Stimulated activated naive B cell treated with anti-CD40 and anti-IgM and Interleukin-4, amounts not matched to agents 10 μg/mL and 1 μg/mL and 100 μg/mL, for 72 hours (primary cell): ENCODE measurements around the gene TK2.
"Not testable (repeated sequence)": the region's sequence is repeated elsewhere in the genome, so short reads cannot be mapped to it uniquely, and the experiment has no call there.

Experiments used
- ATAC-seq, 2 donors: fragments of 150-1000 bp; cut with Tn5 transposase; replicated peaks; 2 replicates each; pipeline ENCODE4 v1.10.0; 2021; ENCODE audit warnings: moderate library complexity in 1 of 2
- DNase-seq: peaks from one replicate; pipeline ENCODE4 v3.0.0; 2021
- H3K27ac Mint-ChIP-seq: one replicate; pipeline ENCODE4 v1.8.0; 2022; ENCODE audit warnings: mild to moderate bottlenecking, mixed read lengths
- H3K27me3 Mint-ChIP-seq, 2 donors: one replicate each; pipeline ENCODE4 v1.8.0; 2022; ENCODE audit warnings: mixed read lengths in 2 of 2
- H3K36me3 Mint-ChIP-seq, 2 donors: one replicate each; pipeline ENCODE4 v1.8.0; 2022; ENCODE audit warnings: mixed read lengths in 2 of 2, mild to moderate bottlenecking in 1 of 2
- H3K4me1 Mint-ChIP-seq, 2 donors: one replicate each; pipeline ENCODE4 v1.8.0; 2022; ENCODE audit warnings: mixed read lengths in 2 of 2, mild to moderate bottlenecking in 1 of 2
- H3K4me3 Mint-ChIP-seq, 2 donors: one replicate each; pipeline ENCODE4 v1.8.0; 2022; ENCODE audit warnings: mild to moderate bottlenecking in 2 of 2, mixed read lengths in 2 of 2, moderate library complexity in 1 of 2
- H3K9me3 Mint-ChIP-seq, 2 donors: one replicate each; pipeline ENCODE4 v1.8.0; 2022; ENCODE audit warnings: mixed read lengths in 2 of 2, mild to moderate bottlenecking in 1 of 2

Gene TK2

DNA sequence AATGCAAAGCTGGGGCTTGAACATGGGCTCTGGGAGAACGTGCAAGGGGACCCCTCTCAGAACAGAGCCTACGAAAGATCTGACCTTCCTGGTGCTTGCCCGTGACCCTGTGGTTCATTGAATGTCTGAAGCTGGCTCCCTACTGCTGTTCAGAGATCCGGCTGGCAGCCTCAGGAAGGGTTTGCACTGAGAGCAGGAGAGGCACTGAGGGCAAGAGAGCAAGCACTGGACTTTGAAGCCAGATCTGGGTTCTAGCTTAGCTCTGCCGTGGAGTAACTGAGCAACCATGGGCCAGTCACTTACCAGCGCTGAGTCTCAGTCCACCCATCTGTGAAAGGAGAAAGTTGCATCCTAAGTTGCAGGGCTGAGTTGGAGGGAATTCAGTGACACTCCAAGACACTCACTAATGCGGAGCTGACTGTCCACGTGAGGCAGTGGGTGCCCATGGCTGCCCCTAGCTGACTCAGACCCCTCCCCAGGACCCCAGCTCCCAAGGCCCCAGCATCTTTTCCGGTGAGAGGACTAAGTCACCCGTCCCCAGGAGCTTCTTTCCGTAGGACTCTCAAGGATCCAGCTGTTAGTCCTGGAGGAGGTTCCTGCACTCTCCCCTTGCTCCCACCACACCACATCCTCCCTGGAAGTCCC, 81.5 kb downstream of the TK2 start:
- H3K4me3 Mint-ChIP-seq, result no peak overlapping the region
- DNase-seq, result no peak
- H3K9me3 Mint-ChIP-seq, result peaks cover 0 to 1% of the 10 kb centered on the region in 2 donors
- H3K36me3 Mint-ChIP-seq, result no peaks in the 10 kb centered on the region
- no peaks in the 10 kb centered on the region for H3K4me1 Mint-ChIP-seq
- peaks cover 49 to 57% of the 10 kb centered on the region in 2 donors for H3K27me3 Mint-ChIP-seq
- no peak overlapping the region for H3K27ac Mint-ChIP-seq
- no peak for ATAC-seq

DNA sequence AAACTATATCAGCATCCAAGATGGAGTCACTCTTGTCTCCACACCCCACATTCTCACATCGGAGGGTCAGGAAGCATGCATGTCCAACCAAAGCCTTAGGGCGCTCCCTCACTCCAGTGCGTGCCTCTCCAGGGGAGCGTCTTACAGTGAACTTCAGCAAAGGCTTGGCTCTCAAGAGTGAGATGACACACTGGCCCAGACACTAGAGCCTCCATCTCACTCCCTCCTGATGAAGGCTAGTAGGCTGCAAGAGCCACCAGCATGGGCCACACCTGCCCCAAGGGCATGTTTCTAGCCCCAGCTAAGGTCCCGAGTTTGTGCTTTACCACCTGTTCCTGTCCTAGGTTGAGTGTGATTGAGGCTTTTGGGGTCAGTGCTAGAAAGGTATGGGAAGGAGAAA, 82.3 kb downstream of the TK2 start:
- no peak overlapping the region for H3K4me3 Mint-ChIP-seq
- H3K27ac Mint-ChIP-seq, result no peak overlapping the region
- DNase-seq, result no peak
- no peak for ATAC-seq
- no peaks in the 10 kb centered on the region for H3K4me1 Mint-ChIP-seq
- peaks cover 0 to 1% of the 10 kb centered on the region in 2 donors for H3K9me3 Mint-ChIP-seq
- no peaks in the 10 kb centered on the region for H3K36me3 Mint-ChIP-seq
- peaks cover 56 to 65% of the 10 kb centered on the region in 2 donors for H3K27me3 Mint-ChIP-seq

DNA sequence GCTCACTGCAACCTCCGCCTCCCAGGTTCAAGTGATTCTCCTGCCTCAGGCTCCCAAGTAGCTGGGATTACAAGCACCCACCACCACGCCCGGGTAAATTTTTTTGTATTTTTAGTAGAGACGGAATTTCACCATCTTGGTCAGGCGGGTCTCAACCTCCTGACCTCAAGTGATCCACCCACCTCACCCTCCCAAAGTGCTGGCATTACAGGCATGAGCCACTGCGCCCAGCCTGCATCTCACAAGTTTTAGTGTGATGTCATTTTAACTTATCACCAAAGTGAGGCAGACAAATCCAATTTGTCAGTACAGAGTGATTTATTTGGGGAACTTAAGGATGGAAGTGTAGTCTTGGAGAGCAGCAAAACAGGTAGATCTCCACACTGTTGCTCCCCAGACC, 83.3 kb downstream of the TK2 start:
- peaks cover 60 to 70% of the 10 kb centered on the region in 2 donors for H3K27me3 Mint-ChIP-seq
- H3K4me1 Mint-ChIP-seq, DNase-seq, H3K4me3 Mint-ChIP-seq, H3K9me3 Mint-ChIP-seq, H3K27ac Mint-ChIP-seq, ATAC-seq, H3K36me3 Mint-ChIP-seq: not testable (repeated sequence)

- H3K4me3 Mint-ChIP-seq, H3K36me3 Mint-ChIP-seq, H3K4me1 Mint-ChIP-seq, H3K27ac Mint-ChIP-seq, ATAC-seq, DNase-seq, H3K9me3 Mint-ChIP-seq: not testable (repeated sequence)
- H3K27me3 Mint-ChIP-seq, result peaks cover 64 to 71% of the 10 kb centered on the region in 2 donors
Observed at GRCh38 chr16:66465946-66466345, 84.0 kb downstream of the TK2 start.

DNA sequence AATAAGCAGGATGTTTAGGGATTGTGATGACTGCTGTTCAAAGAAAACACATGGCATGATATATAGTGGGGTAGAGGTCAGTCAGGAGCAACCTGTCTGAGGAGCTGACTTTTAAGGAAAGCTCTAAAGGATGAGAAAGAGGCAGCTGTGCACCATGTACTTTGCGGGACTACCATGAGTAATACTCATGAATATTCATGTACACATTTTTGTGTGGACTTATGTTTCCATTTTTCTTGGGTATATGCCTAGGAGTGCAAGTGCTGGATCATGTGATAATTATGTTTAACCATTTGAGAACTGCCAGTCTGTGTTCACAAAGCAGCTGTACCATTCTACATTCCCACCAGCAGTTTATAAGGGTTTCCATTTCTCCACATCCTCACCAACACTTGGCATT, 87.0 kb downstream of the TK2 start:
- Mint-ChIP-seq H3K27ac (no peak overlapping the region), H3K27me3 (peaks cover 70 to 74% of the 10 kb centered on the region in 2 donors), H3K36me3 (no peaks in the 10 kb centered on the region), H3K4me1 (no peaks in the 10 kb centered on the region), H3K9me3 (peaks cover 0 to 1% of the 10 kb centered on the region in 2 donors), H3K4me3 (no peak overlapping the region)
- DNase-seq, result no peak
- no peak for ATAC-seq

DNA sequence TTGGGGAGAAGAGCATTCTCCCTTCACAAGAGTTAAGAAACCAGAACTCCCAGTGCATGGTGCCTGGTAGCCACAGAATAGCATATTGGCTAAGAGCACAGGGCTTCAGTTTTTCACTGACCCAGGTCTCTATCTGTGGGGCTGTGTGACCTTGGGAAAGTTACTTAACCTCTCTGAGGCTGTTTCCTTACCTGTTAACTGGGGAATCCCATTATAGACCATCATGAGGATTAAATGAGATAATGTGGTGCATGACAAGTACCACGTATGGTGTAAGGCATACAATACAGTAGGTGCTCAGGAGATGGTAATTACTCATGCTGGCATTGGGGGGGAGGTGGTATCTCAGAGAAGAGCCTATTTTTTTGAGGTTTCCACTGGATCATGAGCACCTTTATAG, 89.2 kb downstream of the TK2 start:
- Mint-ChIP-seq H3K4me1 (no peaks in the 10 kb centered on the region), H3K27me3 (peaks cover 66 to 73% of the 10 kb centered on the region in 2 donors), H3K4me3 (no peak overlapping the region), H3K9me3 (no peaks in the 10 kb centered on the region), H3K27ac (no peak overlapping the region), H3K36me3 (no peaks in the 10 kb centered on the region)
- DNase-seq (no peak), ATAC-seq (no peak)

- no peak overlapping the region for H3K27ac Mint-ChIP-seq
- DNase-seq (no peak), ATAC-seq (no peak)
- H3K9me3 Mint-ChIP-seq, result no peaks in the 10 kb centered on the region
- H3K36me3 Mint-ChIP-seq, result no peaks in the 10 kb centered on the region
- H3K4me1 Mint-ChIP-seq, result no peaks in the 10 kb centered on the region
- H3K4me3 Mint-ChIP-seq, result no peak overlapping the region
- peaks cover 62 to 73% of the 10 kb centered on the region in 2 donors for H3K27me3 Mint-ChIP-seq
Observed at GRCh38 chr16:66459878-66460277, 90.0 kb downstream of the TK2 start.

DNA sequence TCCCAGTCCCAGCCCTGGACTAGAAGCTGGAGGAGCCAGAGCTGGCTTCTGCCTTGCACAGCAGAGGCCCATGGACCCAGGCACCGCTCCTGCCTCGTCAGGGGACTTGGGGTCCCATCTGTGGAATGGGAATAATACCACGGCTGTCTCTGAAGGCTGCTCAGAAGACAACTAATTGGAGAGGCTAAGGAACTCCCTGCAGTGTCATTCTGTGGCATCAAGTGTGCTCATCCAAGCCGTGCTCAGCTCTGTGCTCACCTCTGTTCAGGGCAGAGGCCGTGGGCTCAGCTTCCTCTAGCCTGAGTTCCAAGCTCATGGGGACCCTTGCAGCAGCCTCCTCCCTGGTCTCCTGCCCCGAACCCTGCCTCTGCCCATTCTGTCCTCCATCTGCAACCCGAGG, 91.1 kb downstream of the TK2 start:
- no peak for DNase-seq
- Mint-ChIP-seq H3K4me1 (no peaks in the 10 kb centered on the region), H3K9me3 (no peaks in the 10 kb centered on the region), H3K36me3 (no peaks in the 10 kb centered on the region), H3K4me3 (no peak overlapping the region), H3K27me3 (peaks cover 57 to 69% of the 10 kb centered on the region in 2 donors), H3K27ac (no peak overlapping the region)
- no peak for ATAC-seq

- no peaks in the 10 kb centered on the region for H3K4me1 Mint-ChIP-seq
- H3K36me3 Mint-ChIP-seq, result no peaks in the 10 kb centered on the region
- no peak for DNase-seq
- no peaks in the 10 kb centered on the region for H3K9me3 Mint-ChIP-seq
- no peak for ATAC-seq
- H3K27me3 Mint-ChIP-seq, result peaks cover 51 to 64% of the 10 kb centered on the region in 2 donors
- H3K27ac Mint-ChIP-seq, result no peak overlapping the region
- H3K4me3 Mint-ChIP-seq, result no peak overlapping the region
Observed at GRCh38 chr16:66458292-66458691, 91.6 kb downstream of the TK2 start.
